DMS153 treated with DMSO at 0.1 percent for 48 hours (cell line): ENCODE results near the gene HHAT.

Experiments
- DNase-seq: peaks from one replicate; lab custom pipeline; 2025; ENCODE audit not compliant: unreplicated experiment; lab: John Stamatoyannopoulos, UW

The HHAT gene

DNA sequence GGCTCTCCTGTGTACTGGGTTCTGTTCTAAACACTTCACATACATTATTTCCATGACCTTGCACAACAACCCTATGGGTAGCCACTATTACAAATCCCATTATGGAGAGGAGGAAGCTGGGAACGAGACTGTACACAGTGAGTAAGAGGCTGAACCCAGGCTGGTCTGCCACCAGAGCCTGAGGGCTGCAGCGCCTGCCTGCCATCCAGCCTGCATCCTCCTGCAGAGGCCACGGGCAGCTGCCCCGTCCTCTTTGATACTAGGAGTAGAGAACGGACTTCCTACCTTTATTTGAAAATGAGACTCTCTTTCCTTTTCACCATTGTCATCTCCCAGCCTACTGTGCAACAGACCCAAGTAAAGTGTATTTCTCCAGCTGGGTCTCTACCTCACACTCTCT, 370.0 kb downstream of the HHAT start:
- no peak for DNase-seq

DNA sequence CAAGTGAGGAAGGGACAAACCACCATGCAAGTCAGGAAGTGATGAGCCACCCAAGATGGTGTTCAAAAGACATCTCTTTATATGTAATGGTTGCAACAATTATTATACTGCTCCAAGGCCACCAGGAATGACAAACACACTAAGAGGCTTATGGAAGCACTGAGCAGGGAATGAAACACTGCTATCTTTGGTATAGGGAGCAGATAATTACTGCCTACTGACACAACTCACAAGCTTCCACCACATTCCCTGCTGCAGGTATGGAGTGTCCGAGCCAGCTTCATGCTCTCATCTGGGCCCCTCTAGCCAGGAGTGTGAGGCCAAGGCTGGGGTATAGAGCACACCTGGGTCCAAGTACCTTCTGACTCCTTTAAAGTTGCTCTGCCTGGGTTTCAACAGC, 371.4 kb downstream of the HHAT start:
- no peak for DNase-seq

GRCh38 chr1:210700511-210700910, 371.8 kb downstream of the HHAT start:
- DNase-seq = no peak

- no peak for DNase-seq
These were observed 373.8 kb downstream of the HHAT start for GRCh38 chr1:210702506-210702905.

GRCh38 chr1:210703593-210703992, 374.9 kb downstream of the HHAT start:
- DNase-seq = no peak

GRCh38 chr1:210705086-210705485, 376.4 kb downstream of the HHAT start:
- no peak for DNase-seq

DNA sequence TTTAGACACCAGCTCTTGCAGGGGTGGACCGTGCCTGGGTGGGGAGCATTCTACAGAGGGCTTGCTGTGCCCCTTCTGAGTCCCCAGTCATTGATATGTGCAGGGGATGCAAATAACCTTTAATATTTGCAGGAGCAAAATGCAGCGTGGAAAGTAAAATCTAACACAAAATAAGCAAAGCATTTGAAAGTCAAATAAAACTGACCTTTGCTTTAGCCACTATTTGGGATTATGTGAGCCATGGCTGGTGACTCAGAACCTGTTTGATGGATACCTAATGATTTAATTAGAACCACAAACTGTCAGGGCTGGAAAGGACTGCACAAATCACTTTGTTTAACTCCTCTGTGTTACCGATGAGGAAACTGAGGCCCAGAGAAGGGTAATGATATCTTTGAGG, 377.5 kb downstream of the HHAT start:
- no peak for DNase-seq

GRCh38 chr1:210707300-210708240, 378.9 kb downstream of the HHAT start:
- no peak for DNase-seq

- no peak for DNase-seq
These were observed 381.0 kb downstream of the HHAT start for GRCh38 chr1:210709701-210710100.

- no peak for DNase-seq
These were observed 383.3 kb downstream of the HHAT start for GRCh38 chr1:210711825-210712612.

- no peak for DNase-seq
These were observed 386.4 kb downstream of the HHAT start for GRCh38 chr1:210715072-210715471.

DNA sequence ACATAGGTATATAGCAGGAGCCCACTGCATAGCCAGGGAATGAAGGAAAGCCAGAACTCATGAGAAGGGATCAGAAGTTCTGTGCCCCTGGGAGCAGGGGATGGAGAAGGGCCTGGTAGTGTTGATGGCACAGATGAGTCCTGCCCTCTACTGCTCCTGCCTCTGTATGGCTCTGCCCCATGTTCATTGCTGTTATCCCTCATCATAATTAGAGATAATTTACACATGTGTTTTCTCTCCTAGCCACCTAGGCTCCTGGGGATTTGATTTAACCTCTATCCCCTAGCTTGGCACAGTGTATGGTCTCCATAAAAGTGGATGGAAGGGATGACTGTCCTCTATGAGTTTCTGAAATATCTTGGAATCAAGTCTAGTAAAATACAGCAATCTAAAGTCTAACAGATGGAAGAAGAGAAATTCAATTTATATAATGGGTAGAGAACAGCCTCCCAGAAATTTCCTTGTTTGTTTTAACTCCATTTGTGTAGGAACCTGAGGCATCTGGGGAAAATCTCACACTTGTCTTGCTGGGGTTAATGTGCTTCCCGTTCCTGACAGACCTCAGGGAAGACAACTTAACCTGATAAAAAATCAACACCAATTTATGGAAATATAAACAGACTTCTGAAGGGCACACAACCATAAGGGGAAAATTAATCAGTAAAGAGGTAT, 393.8 kb downstream of the HHAT start:
- DNase-seq = no peak

DNA sequence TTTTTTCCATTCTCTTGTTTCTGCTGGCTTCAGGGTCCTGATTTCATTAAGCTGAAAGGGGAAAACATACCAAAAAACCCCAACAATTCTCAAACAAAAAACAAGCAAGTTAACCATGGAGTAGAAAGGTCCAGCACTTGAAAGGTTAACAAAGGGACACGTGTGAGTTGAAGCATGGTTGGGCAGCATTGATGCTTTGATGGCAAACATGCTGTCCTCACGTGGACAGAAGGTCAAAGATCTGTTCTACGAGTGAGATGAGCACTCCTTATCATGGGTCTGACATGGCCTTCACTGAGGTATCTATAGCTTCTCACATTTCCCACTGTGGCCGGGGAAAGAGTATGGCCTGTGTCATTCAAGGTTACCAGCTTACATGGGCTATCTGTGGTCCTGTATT, 394.9 kb downstream of the HHAT start:
- DNase-seq = no peak

- DNase-seq = no peak
These were observed 396.1 kb downstream of the HHAT start for GRCh38 chr1:210724768-210725167.
